ENCODE data around the gene CYFIP1. TPM values are rescaled to one million over a fixed set of nuclear protein-coding genes. Genes with fewer than 3 reads are reported as not detected.

CYFIP1 gene
- total RNA-seq, 1 experiment from 2014 or later: 143 TPM

DNA sequence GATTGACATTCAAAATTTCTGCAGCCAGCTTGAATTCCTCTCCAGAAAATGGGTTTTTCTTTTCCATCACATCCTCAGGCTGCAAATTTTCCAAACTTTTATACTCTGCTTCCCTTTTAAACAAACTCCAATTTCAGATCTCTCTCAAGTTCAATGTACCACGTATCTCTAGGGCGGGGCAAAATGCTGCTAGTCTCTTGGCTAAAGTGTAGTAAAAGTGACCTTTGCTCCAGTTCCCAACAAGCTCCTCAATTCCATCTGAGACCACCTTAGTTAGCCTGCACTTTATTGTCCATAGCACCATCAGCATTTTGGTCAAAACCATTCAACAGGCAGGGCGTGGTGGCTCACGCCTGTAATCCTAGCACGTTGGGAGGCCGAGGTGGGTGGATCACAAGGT lies 95.0 kb downstream of the CYFIP1 start:
- TF ChIP-seq, protein P1, sequence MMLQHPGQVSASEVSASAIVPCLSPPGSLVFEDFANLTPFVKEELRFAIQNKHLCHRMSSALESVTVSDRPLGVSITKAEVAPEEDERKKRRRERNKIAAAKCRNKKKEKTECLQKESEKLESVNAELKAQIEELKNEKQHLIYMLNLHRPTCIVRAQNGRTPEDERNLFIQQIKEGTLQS (IDR thresholded peaks at IDR 0.05): no peak
- Histone ChIP-seq H3K36me3 (ENCODE audit: control insufficient read depth in 1 of 2, insufficient read depth in 2 of 2, low read length in 2 of 2) (peaks cover 10 to 16% of the 10 kb centered on the region in 2 experiments), H3K4me3 (replicated peaks in 1 of 2; ENCODE audit: low read depth in 1 of 2, low read length in 2 of 2) (no peak overlapping the region), H3K27ac (ENCODE audit: low read depth, low read length) (no peak overlapping the region), H3K27me3 (ENCODE audit: insufficient read depth, low read length) (no peaks in the 10 kb centered on the region), H3K9ac (ENCODE audit: low read length) (no peak overlapping the region), H3K4me1 (ENCODE audit: control insufficient read depth in 1 of 2, insufficient read depth in 2 of 2, low read length in 2 of 2) (peaks cover 0 to 4% of the 10 kb centered on the region in 2 experiments; a peak in 1 of 4 replicates), H2AFZ (ENCODE audit: low read depth, low read length, poor library complexity, severe bottlenecking) (no peak overlapping the region), H3K79me2 (ENCODE audit: insufficient read depth, low read length) (no peaks in the 10 kb centered on the region), H3K9me2 (ENCODE audit: insufficient read depth) (no peaks in the 10 kb centered on the region), H3K4me2 (ENCODE audit: low read length) (no peak overlapping the region), H3K9me3 (ENCODE audit: control insufficient read depth in 1 of 2, insufficient read depth in 1 of 2, low read depth in 1 of 2, low read length in 2 of 2) (no peaks in the 10 kb centered on the region), H4K20me1 (ENCODE audit: insufficient read depth) (no peaks in the 10 kb centered on the region)
- ATAC-seq (no peak), DNase-seq (ENCODE audit: low read depth, low spot score) (no peak)
- BruUV-seq (replicated peaks): no TSS peak
- CTCF ChIA-PET: no interaction called here
- intact Hi-C loops (cut with micrococcal nuclease): no loop called here
- POLR2A ChIA-PET: no interaction called here
- RAD21 ChIA-PET (ENCODE audit: low non-redundant PET in 1 of 2, low total read pairs in 2 of 2, uncharacterized antibody in 2 of 2, unreplicated experiment in 2 of 2): no interaction called here

DNA sequence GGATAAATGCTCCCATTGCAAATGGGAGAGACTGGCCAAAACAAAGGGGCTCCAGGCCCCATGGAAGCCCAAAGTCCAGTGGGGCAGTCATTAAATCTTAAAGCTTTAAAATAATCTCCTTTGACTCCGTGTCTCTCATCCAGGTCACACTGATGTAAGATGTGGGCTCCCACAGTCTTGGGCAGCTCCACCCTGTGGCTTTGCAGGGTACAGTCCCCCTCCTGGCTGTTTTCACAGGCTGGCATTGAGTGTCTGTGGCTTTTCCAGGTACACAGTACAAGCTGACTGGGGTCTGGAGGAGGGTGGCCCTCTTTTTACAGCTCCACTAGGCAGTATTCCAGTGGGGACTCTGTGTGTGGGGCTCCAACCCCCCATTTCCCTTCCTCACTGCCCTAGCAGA lies 95.8 kb downstream of the CYFIP1 start:
- Histone ChIP-seq H3K9me3 (ENCODE audit: control insufficient read depth in 1 of 2, insufficient read depth in 1 of 2, low read depth in 1 of 2, low read length in 2 of 2) (no peaks in the 10 kb centered on the region), H3K27me3 (ENCODE audit: insufficient read depth, low read length) (no peaks in the 10 kb centered on the region), H3K27ac (ENCODE audit: low read depth, low read length) (no peak overlapping the region), H3K4me1 (ENCODE audit: control insufficient read depth in 1 of 2, insufficient read depth in 2 of 2, low read length in 2 of 2) (peaks cover 0 to 4% of the 10 kb centered on the region in 2 experiments; a peak in 1 of 4 replicates), H3K79me2 (ENCODE audit: insufficient read depth, low read length) (no peaks in the 10 kb centered on the region), H3K9ac (ENCODE audit: low read length) (no peak overlapping the region), H4K20me1 (ENCODE audit: insufficient read depth) (no peaks in the 10 kb centered on the region), H3K4me2 (ENCODE audit: low read length) (no peak overlapping the region), H3K4me3 (replicated peaks in 1 of 2; ENCODE audit: low read depth in 1 of 2, low read length in 2 of 2) (no peak overlapping the region), H2AFZ (ENCODE audit: low read depth, low read length, poor library complexity, severe bottlenecking) (no peak overlapping the region), H3K9me2 (ENCODE audit: insufficient read depth) (no peaks in the 10 kb centered on the region), H3K36me3 (ENCODE audit: control insufficient read depth in 1 of 2, insufficient read depth in 2 of 2, low read length in 2 of 2) (peaks cover 10 to 16% of the 10 kb centered on the region in 2 experiments)
- DNase-seq (ENCODE audit: low read depth, low spot score): no peak
- TF ChIP-seq, protein P2, sequence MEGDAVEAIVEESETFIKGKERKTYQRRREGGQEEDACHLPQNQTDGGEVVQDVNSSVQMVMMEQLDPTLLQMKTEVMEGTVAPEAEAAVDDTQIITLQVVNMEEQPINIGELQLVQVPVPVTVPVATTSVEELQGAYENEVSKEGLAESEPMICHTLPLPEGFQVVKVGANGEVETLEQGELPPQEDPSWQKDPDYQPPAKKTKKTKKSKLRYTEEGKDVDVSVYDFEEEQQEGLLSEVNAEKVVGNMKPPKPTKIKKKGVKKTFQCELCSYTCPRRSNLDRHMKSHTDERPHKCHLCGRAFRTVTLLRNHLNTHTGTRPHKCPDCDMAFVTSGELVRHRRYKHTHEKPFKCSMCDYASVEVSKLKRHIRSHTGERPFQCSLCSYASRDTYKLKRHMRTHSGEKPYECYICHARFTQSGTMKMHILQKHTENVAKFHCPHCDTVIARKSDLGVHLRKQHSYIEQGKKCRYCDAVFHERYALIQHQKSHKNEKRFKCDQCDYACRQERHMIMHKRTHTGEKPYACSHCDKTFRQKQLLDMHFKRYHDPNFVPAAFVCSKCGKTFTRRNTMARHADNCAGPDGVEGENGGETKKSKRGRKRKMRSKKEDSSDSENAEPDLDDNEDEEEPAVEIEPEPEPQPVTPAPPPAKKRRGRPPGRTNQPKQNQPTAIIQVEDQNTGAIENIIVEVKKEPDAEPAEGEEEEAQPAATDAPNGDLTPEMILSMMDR (IDR thresholded peaks at IDR 0.05 in 2 of 3, conservative IDR thresholded peaks at IDR 0.05 in 1 of 3; ENCODE audit: borderline replicate concordance in 1 of 3, insufficient read depth in 1 of 3, low read depth in 2 of 3, low read length in 2 of 3): peak in 2 of 3 experiments; percentile 41 to 44; a peak in 3 of 6 replicates
- TF ChIP-seq ELF1 (IDR thresholded peaks at IDR 0.05; ENCODE audit: borderline replicate concordance, low read depth): no peak
- intact Hi-C loops (cut with micrococcal nuclease): no loop called here
- BruUV-seq (replicated peaks): no TSS peak
- ATAC-seq: peak; percentile 79
- ChIA-PET RAD21 (ENCODE audit: low non-redundant PET in 1 of 2, low total read pairs in 2 of 2, uncharacterized antibody in 2 of 2, unreplicated experiment in 2 of 2) (no interaction called here), CTCF (no interaction called here), POLR2A (no interaction called here)

Data from HCT116 (cell line).